CD4-positive, alpha-beta T cell treated with Interferon gamma for 1 hour (primary cell): Measurements from ENCODE around the gene YKT6.

Experiments used
- DNase-seq: peaks from one replicate; pipeline ENCODE4 v3.0.0-alpha.2; 2020

YKT6 gene

GRCh38 chr7:44220358-44221112 is 19.8 kb downstream of the YKT6 start:
- no peak for DNase-seq

GRCh38 chr7:44221231-44221791 is 20.5 kb downstream of the YKT6 start:
- DNase-seq = no peak

- no peak for DNase-seq
Measured at GRCh38 chr7:44222074-44222473, 21.3 kb downstream of the YKT6 start.

- DNase-seq = no peak
Measured at GRCh38 chr7:44222776-44223261, 22.0 kb downstream of the YKT6 start.

- DNase-seq = no peak
Measured at GRCh38 chr7:44223362-44224079, 22.7 kb downstream of the YKT6 start.

- no peak for DNase-seq
Measured at GRCh38 chr7:44224080-44224973, 23.5 kb downstream of the YKT6 start.

GRCh38 chr7:44224974-44225565 is 24.3 kb downstream of the YKT6 start:
- DNase-seq = no peak

- no peak for DNase-seq
Measured at GRCh38 chr7:44225566-44226395, 25.0 kb downstream of the YKT6 start.

- DNase-seq = no peak
Measured at GRCh38 chr7:44226396-44226753, 25.6 kb downstream of the YKT6 start.

GRCh38 chr7:44227911-44228310 is 27.1 kb downstream of the YKT6 start:
- no peak for DNase-seq

- no peak for DNase-seq
Measured at GRCh38 chr7:44228571-44229350, 28.0 kb downstream of the YKT6 start.

GRCh38 chr7:44229546-44230105 is 28.8 kb downstream of the YKT6 start:
- DNase-seq = no peak

GRCh38 chr7:44230286-44230685 is 29.5 kb downstream of the YKT6 start:
- DNase-seq = no peak

- no peak for DNase-seq
Measured at GRCh38 chr7:44231088-44231487, 30.3 kb downstream of the YKT6 start.

GRCh38 chr7:44232396-44232795 is 31.6 kb downstream of the YKT6 start:
- no peak for DNase-seq

GRCh38 chr7:44232901-44233715 is 32.3 kb downstream of the YKT6 start:
- no peak for DNase-seq

GRCh38 chr7:44235066-44235465 is 34.3 kb downstream of the YKT6 start:
- no peak for DNase-seq

- DNase-seq = no peak
Measured at GRCh38 chr7:44235582-44236332, 35.0 kb downstream of the YKT6 start.

- no peak for DNase-seq
Measured at GRCh38 chr7:44236333-44236728, 35.6 kb downstream of the YKT6 start.
